GM13977 (cell line): Measurements from ENCODE around the gene ATP6V1E1.
"Not testable (repeated sequence)": the region's sequence is repeated elsewhere in the genome, so short reads cannot be mapped to it uniquely, and the experiment has no call there.

Experiments used
- DNase-seq: peaks from one replicate; pipeline ENCODE4 v3.0.0; 2012; ENCODE audit warnings: low spot score
- in situ Hi-C: fragments of 300-500 bp; cut with MboI; formaldehyde crosslinking; loops from one replicate; pipeline ENCODE4 v1.12.0; 2022; ENCODE audit warnings: low sequenced_read_pairs, low pct_unique_long_range_greater_than_20kb, mixed read lengths, inconsistent platforms; ENCODE audit not compliant: unreplicated experiment
- TF ChIP-seq, protein P1 (sequence below): IDR thresholded peaks from 2 replicates; pipeline ENCODE4 v1.5.1; 2012; ENCODE audit warnings: mild to moderate bottlenecking, control low read depth; ENCODE audit not compliant: insufficient read depth; ENCODE audit errors: extremely low read depth, missing control alignments

The ATP6V1E1 gene

DNA sequence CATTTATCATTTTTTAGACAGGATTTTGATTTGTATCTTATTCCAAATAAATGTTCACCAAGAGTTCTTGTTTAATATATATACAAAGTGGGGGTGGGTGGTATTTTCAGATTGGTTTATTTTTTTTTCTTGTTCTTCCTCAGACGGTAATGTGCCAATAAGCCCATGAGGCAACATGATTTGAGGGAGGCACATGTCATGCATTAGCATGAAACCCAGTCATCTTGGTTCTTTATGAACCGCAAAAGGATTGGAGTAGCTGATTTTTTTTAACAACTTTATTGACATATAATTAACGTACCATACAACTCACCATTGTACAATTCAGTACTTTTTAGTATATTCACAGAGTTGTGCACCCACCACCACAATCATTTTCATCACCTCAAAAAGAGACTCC lies 12.7 kb upstream of the ATP6V1E1 start:
- in situ Hi-C loops = no loop called here
- no peak for DNase-seq
- TF ChIP-seq, protein P1, sequence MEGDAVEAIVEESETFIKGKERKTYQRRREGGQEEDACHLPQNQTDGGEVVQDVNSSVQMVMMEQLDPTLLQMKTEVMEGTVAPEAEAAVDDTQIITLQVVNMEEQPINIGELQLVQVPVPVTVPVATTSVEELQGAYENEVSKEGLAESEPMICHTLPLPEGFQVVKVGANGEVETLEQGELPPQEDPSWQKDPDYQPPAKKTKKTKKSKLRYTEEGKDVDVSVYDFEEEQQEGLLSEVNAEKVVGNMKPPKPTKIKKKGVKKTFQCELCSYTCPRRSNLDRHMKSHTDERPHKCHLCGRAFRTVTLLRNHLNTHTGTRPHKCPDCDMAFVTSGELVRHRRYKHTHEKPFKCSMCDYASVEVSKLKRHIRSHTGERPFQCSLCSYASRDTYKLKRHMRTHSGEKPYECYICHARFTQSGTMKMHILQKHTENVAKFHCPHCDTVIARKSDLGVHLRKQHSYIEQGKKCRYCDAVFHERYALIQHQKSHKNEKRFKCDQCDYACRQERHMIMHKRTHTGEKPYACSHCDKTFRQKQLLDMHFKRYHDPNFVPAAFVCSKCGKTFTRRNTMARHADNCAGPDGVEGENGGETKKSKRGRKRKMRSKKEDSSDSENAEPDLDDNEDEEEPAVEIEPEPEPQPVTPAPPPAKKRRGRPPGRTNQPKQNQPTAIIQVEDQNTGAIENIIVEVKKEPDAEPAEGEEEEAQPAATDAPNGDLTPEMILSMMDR = no peak

DNA sequence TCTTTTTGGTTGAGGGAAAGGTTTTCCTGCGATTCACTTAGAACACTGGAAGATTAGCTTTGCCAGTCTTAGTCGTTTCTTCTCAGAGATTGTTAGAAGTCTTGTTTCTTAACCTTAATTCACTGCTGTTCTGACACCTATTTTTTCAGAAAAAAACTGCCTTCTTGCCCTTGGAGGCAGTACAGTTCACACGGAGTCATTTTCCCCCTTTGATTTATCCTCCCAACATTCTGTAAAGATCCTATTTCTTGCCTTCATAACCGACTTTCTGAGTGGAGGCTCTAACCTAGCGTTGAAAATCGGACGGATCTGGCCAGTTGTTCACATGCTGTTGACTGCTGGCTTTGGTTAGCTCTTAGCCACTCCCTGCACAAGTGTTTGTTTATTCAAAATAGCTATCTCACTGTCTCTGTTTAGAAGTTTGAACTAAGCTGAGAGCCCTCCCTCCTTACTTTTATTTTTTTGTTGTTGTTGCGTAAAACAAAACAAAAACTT lies 10.7 kb upstream of the ATP6V1E1 start:
- DNase-seq = peak; percentile 78
- in situ Hi-C loops = no loop called here
- TF ChIP-seq, protein P1 = no peak

GRCh38 chr22:17638432-17639246 lies 10.1 kb upstream of the ATP6V1E1 start, which contains the start of gene BCL2L13:
BCL2L13 (plus strand) TSS chr22:17638757; CDS start chr22:17655712, 16,955 bp downstream.
- TF ChIP-seq, protein P1 = peak; percentile 5
- DNase-seq = peak; percentile 94
- in situ Hi-C loops = no loop called here

DNA sequence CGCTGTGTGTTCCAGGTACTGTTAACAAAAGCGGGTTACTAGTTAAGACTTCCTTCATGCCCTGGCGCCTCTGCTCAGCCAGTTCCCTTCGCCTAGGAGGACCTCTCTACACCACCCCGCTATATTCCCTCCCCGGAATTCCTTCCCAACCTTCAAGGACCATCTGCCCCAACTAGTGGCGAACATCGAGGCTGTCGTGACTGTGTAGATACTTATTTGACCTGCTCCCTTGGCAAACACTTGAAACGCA lies 9.6 kb upstream of the ATP6V1E1 start:
- TF ChIP-seq, protein P1 = no peak
- peak; percentile 46 for DNase-seq
- in situ Hi-C loops = no loop called here

DNA sequence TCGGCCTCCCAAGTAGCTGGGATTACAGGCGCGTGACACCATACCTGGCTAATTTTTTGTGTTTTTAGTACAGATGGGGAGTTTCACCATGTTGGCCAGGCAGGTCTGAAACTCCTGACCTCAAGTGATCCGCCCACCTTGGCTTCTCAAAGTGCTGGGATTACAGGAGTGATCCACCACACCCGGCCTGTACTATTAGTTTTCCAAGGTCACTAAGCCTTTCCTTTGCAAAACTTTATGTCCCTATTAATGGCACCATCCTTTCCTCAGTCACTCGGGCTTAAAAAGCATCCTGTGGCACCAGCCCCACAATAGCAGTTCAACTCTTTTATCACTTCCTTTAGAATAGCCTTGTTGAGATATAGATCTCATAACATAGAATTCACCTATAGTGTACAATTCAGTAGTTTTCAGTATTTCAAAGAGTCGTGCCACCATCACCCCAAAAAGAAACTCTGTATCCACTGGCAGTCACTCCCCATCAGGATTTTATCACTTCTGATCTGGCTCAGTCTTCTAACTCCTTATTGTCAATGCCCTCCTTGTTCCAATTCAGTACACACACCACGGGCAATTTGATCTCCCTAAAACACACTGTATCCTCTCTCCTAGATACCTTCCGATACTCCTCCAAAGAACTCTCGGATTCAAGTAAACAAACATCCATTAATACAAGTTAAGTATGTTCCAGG lies 9.1 kb upstream of the ATP6V1E1 start:
- peak; percentile 27 for DNase-seq
- in situ Hi-C loops = no loop called here
- TF ChIP-seq, protein P1 = no peak

DNA sequence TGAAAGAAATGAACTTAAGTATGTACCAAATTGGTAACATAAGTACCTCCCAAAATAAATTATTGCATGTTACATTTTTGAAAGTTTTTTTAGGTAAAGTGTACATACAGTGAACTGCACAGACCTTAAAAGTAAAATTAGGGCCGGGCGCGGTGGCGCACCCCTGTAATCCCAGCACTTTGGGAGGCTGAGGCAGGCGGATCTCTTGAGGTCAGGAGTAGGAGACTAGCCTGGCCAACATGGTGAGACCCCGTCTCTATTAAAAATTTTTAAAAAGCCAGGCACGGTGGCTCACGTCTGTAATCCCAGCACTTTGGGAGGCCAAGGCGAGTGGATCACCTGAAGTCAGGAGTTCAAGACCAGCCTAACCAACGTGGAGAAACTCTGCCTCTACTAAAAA lies 8.3 kb upstream of the ATP6V1E1 start:
- DNase-seq, in situ Hi-C loops: not testable (repeated sequence)

DNA sequence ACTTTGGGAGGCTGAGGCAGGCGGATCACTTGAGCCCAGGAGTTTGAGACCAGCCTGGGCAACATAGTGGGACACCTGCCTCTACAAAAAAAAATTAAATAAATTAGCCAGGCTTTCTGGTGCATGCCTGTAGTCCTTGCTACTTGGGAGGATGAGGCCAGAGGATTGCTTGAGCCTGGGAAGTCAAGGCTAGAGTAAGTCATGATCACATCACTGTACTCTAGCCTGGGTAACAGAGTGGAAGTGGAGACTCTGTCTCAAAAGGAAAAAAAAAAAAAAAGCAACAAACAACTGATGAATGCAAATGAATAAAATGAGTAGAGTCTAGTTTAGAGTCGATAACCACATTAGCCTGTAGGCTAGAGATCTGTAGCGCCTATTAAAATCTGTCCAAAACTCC lies 6.1 kb upstream of the ATP6V1E1 start:
- TF ChIP-seq, protein P1 = no peak
- in situ Hi-C loops = no loop called here

More for the DNA sequence above, 6.1 kb upstream of the ATP6V1E1 start:
- DNase-seq = no peak
